Thoracic aorta (tissue), 2 donors: ENCODE results near the gene NADK2. TPM values are rescaled to one million over a fixed set of nuclear protein-coding genes. Genes with fewer than 3 reads are reported as not detected.

ENCODE experiments used
- ATAC-seq: fragments of 150-250 bp; one replicate; pipeline ENCODE4 v1.8.0; 2017; ENCODE audit warnings: low read depth; ENCODE audit not compliant: insufficient number of reproducible peaks, low FRiP score
- DNase-seq: peaks from one replicate; pipeline ENCODE4 v3.0.0-alpha.2; 2020; ENCODE audit warnings: low spot score
- H3K27ac ChIP-seq, 2 donors: fragments of 200-600 bp; sonication (generic); 1 replicate in 1 of 2; 2 replicates in 1 of 2; pipeline ENCODE4 v1.5.1; 2016; ENCODE audit warnings: mild to moderate bottlenecking in 2 of 2, moderate library complexity in 2 of 2
- H3K27me3 ChIP-seq: fragments of 200-600 bp; sonication (generic); replicated peaks from 2 replicates; pipeline ENCODE4 v1.6.0; 2016; ENCODE audit warnings: mild to moderate bottlenecking; ENCODE audit not compliant: insufficient read depth
- H3K36me3 ChIP-seq: fragments of 200-600 bp; sonication (generic); one replicate; pipeline ENCODE4 v1.5.1; 2016
- H3K4me1 ChIP-seq, 2 donors: fragments of 200-600 bp; sonication (generic); 1 replicate in 1 of 2; 2 replicates in 1 of 2; pipeline versions ENCODE4 v1.5.1 to v1.6.0; 2016; ENCODE audit warnings: low read depth in 2 of 2, mild to moderate bottlenecking in 1 of 2; ENCODE audit not compliant: control insufficient read depth in 1 of 2
- H3K4me3 ChIP-seq: fragments of 200-600 bp; sonication (generic); 2 replicates; pipeline ENCODE4 v1.5.1; 2016; ENCODE audit warnings: mild to moderate bottlenecking
- H3K9me3 ChIP-seq: fragments of 200-600 bp; sonication (generic); 2 replicates; pipeline ENCODE4 v1.5.1; 2016
- total RNA-seq, 2 donors: library from RNA; depleted of rRNA; stranded (reverse); fragments of >200 nt; gene quantifications; one replicate each; pipeline versions ENCODE4 v1.1.0 to v1.2.3, GENCODE V29; 2016
- TF ChIP-seq, protein P1 (sequence below): fragments of 200-600 bp; sonication (generic); IDR thresholded peaks from one replicate; pipeline ENCODE4 v1.5.1; 2019; ENCODE audit warnings: antibody characterized with exemption

The NADK2 gene
- total RNA-seq, 2 donors from 2014 or later, result 16.2 to 31.5 TPM

DNA sequence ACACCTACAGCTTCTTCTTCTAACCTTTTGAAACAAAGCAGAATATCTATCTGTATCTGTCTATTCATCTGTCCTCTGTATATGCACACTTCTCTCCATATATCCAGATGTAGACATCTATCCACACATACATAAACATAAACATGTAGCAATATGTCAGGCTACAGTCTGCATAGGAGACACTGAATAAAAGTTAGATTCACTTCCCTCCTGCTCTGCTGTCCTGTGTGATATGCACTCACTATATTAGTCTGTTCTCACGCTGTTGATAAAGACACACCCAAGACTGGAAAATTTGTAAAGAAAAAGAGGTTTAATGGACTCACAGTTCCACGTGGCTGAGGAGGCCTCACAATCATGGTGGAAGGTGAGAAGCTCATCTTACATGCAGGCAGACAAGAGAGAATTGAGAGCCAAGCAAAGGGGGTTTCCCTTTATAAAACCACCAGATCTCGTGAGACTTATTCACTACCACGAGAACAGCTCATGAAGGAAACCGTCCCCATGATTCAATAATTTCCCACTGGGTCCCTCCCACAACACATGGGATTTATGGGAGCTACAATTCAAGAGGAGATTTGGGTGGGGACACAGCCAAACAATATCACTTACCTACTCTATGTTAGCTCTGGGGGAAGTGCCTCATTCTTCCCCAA is 35.9 kb upstream of the NADK2 start:
- peaks cover 20 to 84% of the 10 kb centered on the region in 2 donors for H3K4me1 ChIP-seq
- TF ChIP-seq, protein P1, sequence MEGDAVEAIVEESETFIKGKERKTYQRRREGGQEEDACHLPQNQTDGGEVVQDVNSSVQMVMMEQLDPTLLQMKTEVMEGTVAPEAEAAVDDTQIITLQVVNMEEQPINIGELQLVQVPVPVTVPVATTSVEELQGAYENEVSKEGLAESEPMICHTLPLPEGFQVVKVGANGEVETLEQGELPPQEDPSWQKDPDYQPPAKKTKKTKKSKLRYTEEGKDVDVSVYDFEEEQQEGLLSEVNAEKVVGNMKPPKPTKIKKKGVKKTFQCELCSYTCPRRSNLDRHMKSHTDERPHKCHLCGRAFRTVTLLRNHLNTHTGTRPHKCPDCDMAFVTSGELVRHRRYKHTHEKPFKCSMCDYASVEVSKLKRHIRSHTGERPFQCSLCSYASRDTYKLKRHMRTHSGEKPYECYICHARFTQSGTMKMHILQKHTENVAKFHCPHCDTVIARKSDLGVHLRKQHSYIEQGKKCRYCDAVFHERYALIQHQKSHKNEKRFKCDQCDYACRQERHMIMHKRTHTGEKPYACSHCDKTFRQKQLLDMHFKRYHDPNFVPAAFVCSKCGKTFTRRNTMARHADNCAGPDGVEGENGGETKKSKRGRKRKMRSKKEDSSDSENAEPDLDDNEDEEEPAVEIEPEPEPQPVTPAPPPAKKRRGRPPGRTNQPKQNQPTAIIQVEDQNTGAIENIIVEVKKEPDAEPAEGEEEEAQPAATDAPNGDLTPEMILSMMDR, result no peak
- peak overlapping the region; percentile 32 to 62 for H3K27ac ChIP-seq
- H3K4me3 ChIP-seq, result no peak overlapping the region
- no peaks in the 10 kb centered on the region for H3K27me3 ChIP-seq
- no peaks in the 10 kb centered on the region for H3K36me3 ChIP-seq
- H3K9me3 ChIP-seq, result no peaks in the 10 kb centered on the region
- ATAC-seq (no peak), DNase-seq (no peak)

DNA sequence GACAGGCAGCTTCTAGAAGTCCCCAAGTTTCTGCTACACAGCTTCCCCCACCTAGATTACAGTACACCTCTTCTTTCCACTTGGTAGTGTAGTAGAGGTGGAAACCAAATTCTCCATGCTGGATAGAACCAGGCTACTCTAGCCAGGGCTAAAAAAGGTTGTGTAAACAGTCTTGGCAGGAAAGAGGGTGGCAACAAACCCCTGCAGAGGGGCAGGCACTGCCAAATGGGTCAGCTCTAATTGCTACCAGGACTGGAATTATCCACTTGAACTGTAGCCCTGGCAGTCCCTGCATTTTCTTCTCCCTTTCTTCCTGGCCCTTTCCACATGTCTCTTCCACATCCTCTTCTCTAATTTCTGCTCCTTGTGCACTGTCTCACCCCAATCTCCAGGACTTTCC is 35.1 kb upstream of the NADK2 start:
- peak overlapping the region; percentile 10 to 12 for H3K27ac ChIP-seq
- H3K4me3 ChIP-seq, result no peak overlapping the region
- DNase-seq (no peak), ATAC-seq (no peak)
- H3K9me3 ChIP-seq, result no peaks in the 10 kb centered on the region
- H3K4me1 ChIP-seq, result peaks cover 21 to 84% of the 10 kb centered on the region in 2 donors
- H3K36me3 ChIP-seq, result no peaks in the 10 kb centered on the region
- no peaks in the 10 kb centered on the region for H3K27me3 ChIP-seq
- TF ChIP-seq, protein P1, result no peak

- Histone ChIP-seq H3K27ac (peak overlapping the region; percentile 10 to 31), H3K4me1 (peaks cover 33 to 82% of the 10 kb centered on the region in 2 donors), H3K9me3 (no peaks in the 10 kb centered on the region), H3K27me3 (no peaks in the 10 kb centered on the region), H3K4me3 (peak overlapping the region; percentile 20), H3K36me3 (no peaks in the 10 kb centered on the region)
- TF ChIP-seq, protein P1, result no peak
- DNase-seq (no peak), ATAC-seq (no peak)
Measured at GRCh38 chr5:36273809-36274526, 32.2 kb upstream of the NADK2 start.

DNA sequence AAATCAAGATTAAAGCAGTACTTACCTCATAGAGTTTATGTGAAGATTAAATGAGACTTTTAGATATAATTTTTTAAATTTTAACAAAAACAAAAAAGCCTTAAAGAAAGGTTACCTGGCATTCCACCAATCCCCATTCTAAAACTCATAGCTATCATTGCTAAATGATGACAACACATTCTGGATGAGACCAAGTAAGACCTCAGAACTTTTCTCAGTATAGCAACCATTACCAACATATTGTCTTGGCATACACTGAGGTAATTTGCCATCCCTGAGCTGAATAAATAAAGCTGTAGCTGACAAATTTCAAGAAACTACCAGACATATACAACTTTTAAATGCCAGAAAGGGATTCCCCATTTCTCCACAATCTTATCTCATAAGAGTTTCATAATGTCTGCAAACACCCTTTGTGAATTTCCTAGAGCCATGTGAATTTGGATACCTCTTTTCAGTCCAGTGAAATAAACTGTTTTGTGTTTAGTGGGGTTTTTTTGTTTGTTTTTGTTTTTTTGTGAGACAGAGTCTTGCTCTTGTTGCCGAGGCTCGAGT is 30.5 kb upstream of the NADK2 start:
- no peak overlapping the region for H3K4me3 ChIP-seq
- ATAC-seq, result no peak
- TF ChIP-seq, protein P1, result no peak

DNA sequence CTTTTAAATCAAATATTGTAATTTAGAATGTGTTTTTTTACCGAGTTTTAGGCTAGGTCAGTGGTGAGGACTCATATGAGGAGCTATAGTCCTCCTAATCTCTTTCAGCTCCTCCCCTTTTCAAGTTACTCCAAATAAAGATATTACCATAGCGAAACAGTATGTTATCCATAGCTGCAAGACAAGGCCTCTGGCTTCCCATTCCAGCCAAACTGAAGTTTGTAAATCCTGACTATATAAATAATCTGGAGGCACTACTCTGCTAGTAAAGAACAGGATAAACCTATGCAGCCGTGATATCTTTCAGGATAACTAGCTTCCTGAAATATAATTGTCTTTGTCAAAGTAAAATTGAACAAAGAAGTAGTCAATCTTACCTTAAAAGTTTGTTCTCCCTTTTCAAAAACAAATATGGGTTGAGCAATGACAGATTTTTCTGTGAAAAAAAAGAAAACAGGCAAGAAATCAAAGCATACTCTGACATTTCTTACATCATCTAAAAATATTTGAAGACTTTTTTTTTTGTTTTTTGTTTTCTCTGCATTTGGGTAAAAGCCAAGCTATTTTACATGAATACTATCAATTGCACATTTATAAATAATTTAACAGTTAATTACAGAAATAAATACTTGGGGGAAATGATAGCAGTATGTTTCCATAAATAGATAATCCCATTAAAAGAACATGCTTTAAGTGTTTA is 29.3 kb upstream of the NADK2 start:
- H3K36me3 ChIP-seq, result no peaks in the 10 kb centered on the region
- no peak for ATAC-seq

More for the DNA sequence above, 30.5 kb upstream of the NADK2 start:
- DNase-seq, result no peak
- H3K36me3 ChIP-seq, result no peaks in the 10 kb centered on the region
- H3K27me3 ChIP-seq, result no peaks in the 10 kb centered on the region
- H3K4me1 ChIP-seq, result peaks cover 30 to 67% of the 10 kb centered on the region in 2 donors
- no peak overlapping the region for H3K27ac ChIP-seq
- H3K9me3 ChIP-seq, result no peaks in the 10 kb centered on the region

More for the DNA sequence above, 29.3 kb upstream of the NADK2 start:
- no peak for DNase-seq
- Histone ChIP-seq H3K4me1 (peaks cover 24 to 57% of the 10 kb centered on the region in 2 donors), H3K4me3 (no peak overlapping the region), H3K27ac (no peak overlapping the region), H3K27me3 (no peaks in the 10 kb centered on the region), H3K9me3 (no peaks in the 10 kb centered on the region)
- TF ChIP-seq, protein P1, result no peak
